Eye (tissue), 1 donor: ENCODE data around the gene EEF1AKMT2.
"Not testable (repeated sequence)": the region's sequence is repeated elsewhere in the genome, so short reads cannot be mapped to it uniquely, and the experiment has no call there.

Experiments
- DNase-seq: peaks from one replicate; pipeline ENCODE4 v3.0.0-alpha.2; 2015

Gene EEF1AKMT2

GRCh38 chr10:124754227-124754626, 37.5 kb downstream of the EEF1AKMT2 start:
- DNase-seq: no peak

GRCh38 chr10:124748953-124749645, 42.6 kb downstream of the EEF1AKMT2 start:
- DNase-seq: no peak

- no peak for DNase-seq
These were observed 43.5 kb downstream of the EEF1AKMT2 start for GRCh38 chr10:124748166-124748565.

- DNase-seq: no peak
These were observed 43.9 kb downstream of the EEF1AKMT2 start for GRCh38 chr10:124747745-124748144.

- no peak for DNase-seq
These were observed 44.7 kb downstream of the EEF1AKMT2 start for GRCh38 chr10:124746992-124747391.

- not testable (repeated sequence) for DNase-seq
These were observed 45.2 kb downstream of the EEF1AKMT2 start for GRCh38 chr10:124746447-124746846.

GRCh38 chr10:124745673-124746072, 46.0 kb downstream of the EEF1AKMT2 start:
- peak; percentile 74 for DNase-seq

GRCh38 chr10:124745252-124745651, 46.4 kb downstream of the EEF1AKMT2 start:
- peak; percentile 95 for DNase-seq

- peak; percentile 91 for DNase-seq
These were observed 47.3 kb downstream of the EEF1AKMT2 start, which contains the start of gene FAM53B for GRCh38 chr10:124744102-124745050. Gene FAM53B, minus strand, starts transcription at chr10:124744378. Its CDS starts 37,665 bp downstream, at chr10:124706713.

GRCh38 chr10:124743191-124744101, 48.2 kb downstream of the EEF1AKMT2 start:
- peak; percentile 79 for DNase-seq

- DNase-seq: peak; percentile 84
These were observed 49.1 kb downstream of the EEF1AKMT2 start for GRCh38 chr10:124742413-124743190.

- no peak for DNase-seq
These were observed 49.7 kb downstream of the EEF1AKMT2 start for GRCh38 chr10:124741922-124742412.

GRCh38 chr10:124741281-124741921, 50.3 kb downstream of the EEF1AKMT2 start:
- DNase-seq: peak; percentile 94

- peak; percentile 55 for DNase-seq
These were observed 51.1 kb downstream of the EEF1AKMT2 start for GRCh38 chr10:124740369-124741280.

GRCh38 chr10:124739986-124740368, 51.7 kb downstream of the EEF1AKMT2 start:
- peak; percentile 26 for DNase-seq

- DNase-seq: no peak
These were observed 52.4 kb downstream of the EEF1AKMT2 start for GRCh38 chr10:124739119-124739921.

- DNase-seq: no peak
These were observed 53.2 kb downstream of the EEF1AKMT2 start for GRCh38 chr10:124738441-124738840.

GRCh38 chr10:124737708-124738107, 54.0 kb downstream of the EEF1AKMT2 start:
- DNase-seq: no peak

- no peak for DNase-seq
These were observed 54.5 kb downstream of the EEF1AKMT2 start for GRCh38 chr10:124737221-124737620.
